Measurements from ENCODE around the gene LYPLA2.

LYPLA2 gene

GRCh38 chr1:23763041-23763577 is 27.8 kb upstream of the LYPLA2 start:
- H3K4me3 ChIP-seq (ENCODE audit: low read depth, low read length): no peak overlapping the region
- no peak for TF ChIP-seq CTCF (IDR thresholded peaks at IDR 0.05; ENCODE audit: insufficient read depth, low read depth, low read length, missing control alignments)
- no peak for DNase-seq (ENCODE audit: low read depth)

- H3K4me3 ChIP-seq (ENCODE audit: low read depth, low read length): no peak overlapping the region
- no peak for TF ChIP-seq CTCF (IDR thresholded peaks at IDR 0.05; ENCODE audit: insufficient read depth, low read depth, low read length, missing control alignments)
- DNase-seq (ENCODE audit: low read depth): no peak
Measured at GRCh38 chr1:23768733-23769132, 22.2 kb upstream of the LYPLA2 start.

GRCh38 chr1:23772049-23772853 is 18.7 kb upstream of the LYPLA2 start:
- TF ChIP-seq CTCF (IDR thresholded peaks at IDR 0.05; ENCODE audit: insufficient read depth, low read depth, low read length, missing control alignments): peak; percentile 97
- peak; percentile 90 for DNase-seq (ENCODE audit: low read depth)
- no peak overlapping the region for H3K4me3 ChIP-seq (ENCODE audit: low read depth, low read length)

GRCh38 chr1:23772854-23773242 is 18.1 kb upstream of the LYPLA2 start:
- no peak for DNase-seq (ENCODE audit: low read depth)
- no peak overlapping the region for H3K4me3 ChIP-seq (ENCODE audit: low read depth, low read length)
- TF ChIP-seq CTCF (IDR thresholded peaks at IDR 0.05; ENCODE audit: insufficient read depth, low read depth, low read length, missing control alignments): no peak

GRCh38 chr1:23774174-23774880 is 16.6 kb upstream of the LYPLA2 start:
- no peak overlapping the region for H3K4me3 ChIP-seq (ENCODE audit: low read depth, low read length)
- TF ChIP-seq CTCF (IDR thresholded peaks at IDR 0.05; ENCODE audit: insufficient read depth, low read depth, low read length, missing control alignments): no peak
- no peak for DNase-seq (ENCODE audit: low read depth)

GRCh38 chr1:23776217-23776616 is 14.7 kb upstream of the LYPLA2 start:
- H3K4me3 ChIP-seq (ENCODE audit: low read depth, low read length): no peak overlapping the region
- no peak for DNase-seq (ENCODE audit: low read depth)
- TF ChIP-seq CTCF (IDR thresholded peaks at IDR 0.05; ENCODE audit: insufficient read depth, low read depth, low read length, missing control alignments): no peak

Data from GM12865 (cell line).